Activated CD8-positive, alpha-beta memory T cell treated with anti-CD3 and anti-CD28 coated beads, Interleukin-2, amount 50 U/mL, for 1 hour (primary cell): ENCODE results near the gene TGFBR3L.
"Not testable (repeated sequence)": the region's sequence is repeated elsewhere in the genome, so short reads cannot be mapped to it uniquely, and the experiment has no call there.

Source experiments
- DNase-seq: peaks from one replicate; pipeline ENCODE4 v3.0.0-alpha.2; 2020; ENCODE audit errors: extremely low read depth

The TGFBR3L gene

GRCh38 chr19:7917267-7918061 is 2.8 kb downstream of the TGFBR3L start:
- no peak for DNase-seq

- DNase-seq = not testable (repeated sequence)
These were observed 3.5 kb downstream of the TGFBR3L start for GRCh38 chr19:7918062-7918614.

- DNase-seq = no peak
These were observed 4.2 kb downstream of the TGFBR3L start for GRCh38 chr19:7918615-7919421.

GRCh38 chr19:7919610-7920518 is 5.2 kb downstream of the TGFBR3L start, which contains the start of gene SNAPC2:
TSS of gene SNAPC2 (plus strand) at chr19:7920338. CDS start at chr19:7920367, 29 bp downstream.
- DNase-seq = peak; percentile 90

GRCh38 chr19:7920519-7921301 is 6.1 kb downstream of the TGFBR3L start:
- peak; percentile 100 for DNase-seq

- no peak for DNase-seq
These were observed 6.8 kb downstream of the TGFBR3L start for GRCh38 chr19:7921302-7921966.

GRCh38 chr19:7921967-7922835 is 7.6 kb downstream of the TGFBR3L start:
- no peak for DNase-seq

GRCh38 chr19:7922836-7923195 is 8.2 kb downstream of the TGFBR3L start:
- no peak for DNase-seq

- no peak for DNase-seq
These were observed 8.9 kb downstream of the TGFBR3L start for GRCh38 chr19:7923295-7924191.

GRCh38 chr19:7924241-7924640 is 9.6 kb downstream of the TGFBR3L start:
- DNase-seq = no peak

- DNase-seq = no peak
These were observed 10.1 kb downstream of the TGFBR3L start for GRCh38 chr19:7924651-7925170.

- no peak for DNase-seq
These were observed 10.7 kb downstream of the TGFBR3L start for GRCh38 chr19:7925171-7925851.

GRCh38 chr19:7926021-7926726 is 11.5 kb downstream of the TGFBR3L start, which contains the start of gene CTXN1:
TSS of gene CTXN1 (minus strand) at chr19:7926135. CDS start at chr19:7925538, 597 bp downstream.
- DNase-seq = no peak

GRCh38 chr19:7926727-7927604 is 12.3 kb downstream of the TGFBR3L start:
- DNase-seq = no peak

- DNase-seq = no peak
These were observed 13.1 kb downstream of the TGFBR3L start for GRCh38 chr19:7927605-7928333.
